Thyroid gland (tissue), 4 donors: ENCODE results near the gene JOSD2.

Experiments
- POLR2A ChIP-seq, 2 donors: fragments of 450-650 bp; IDR thresholded peaks; one replicate each; pipeline ENCODE4 v1.6.1; 2017; ENCODE audit warnings: antibody characterized with exemption in 2 of 2, mild to moderate bottlenecking in 2 of 2, moderate library complexity in 1 of 2
- TF ChIP-seq, protein P1 (sequence below), 6 experiments: fragments of 200-600 bp in 3 of 6; fragments of 450-650 bp in 3 of 6; sonication (generic) in 3 of 6; IDR thresholded peaks; one replicate each; pipeline ENCODE4 v1.5.1; 2016 to 2019; ENCODE audit warnings: antibody characterized with exemption in 6 of 6, mild to moderate bottlenecking in 2 of 6, inconsistent platforms in 1 of 6, moderate library complexity in 1 of 6

DNA sequence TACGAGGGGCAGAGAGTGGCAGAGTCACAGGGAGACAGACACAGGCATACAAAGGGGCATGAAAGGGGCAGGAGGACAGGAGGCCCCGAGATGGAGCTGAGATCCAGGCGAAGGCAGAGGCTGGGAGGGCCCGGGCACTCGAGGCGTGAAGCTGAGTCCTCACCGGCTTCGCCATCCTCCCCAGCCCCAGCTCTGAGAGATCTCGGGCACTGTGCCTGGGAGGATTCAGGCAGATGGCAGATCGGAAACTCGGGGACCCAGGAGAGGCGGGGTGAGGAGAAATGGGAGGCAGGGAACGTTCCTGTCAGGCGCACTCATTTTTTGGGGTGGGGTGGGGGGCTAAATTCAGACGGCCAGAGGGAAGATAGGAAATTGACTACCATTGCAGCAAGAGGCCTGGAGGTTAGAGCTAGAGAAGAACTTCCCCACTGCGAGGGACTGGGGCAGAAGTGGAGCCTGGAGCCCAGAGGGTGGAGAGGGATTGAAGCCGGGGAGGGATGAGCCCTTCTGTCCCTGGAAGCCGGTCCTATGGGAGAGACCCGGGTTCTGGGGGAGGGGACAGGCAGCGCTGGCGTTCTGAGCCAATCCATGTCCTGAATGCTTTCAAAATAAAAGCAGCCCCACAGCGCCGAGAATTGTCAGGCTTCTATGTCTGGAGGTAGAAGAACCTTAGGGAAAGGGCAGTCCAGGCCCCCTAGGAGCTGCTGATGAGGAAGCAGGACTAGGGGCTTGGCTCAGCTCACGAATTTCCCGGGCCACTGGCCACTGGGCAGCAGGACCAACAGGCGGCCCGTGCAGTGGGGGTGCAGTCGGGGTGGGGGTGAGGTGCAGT lies 44.7 kb upstream of the JOSD2 start:
- TF ChIP-seq, protein P1, sequence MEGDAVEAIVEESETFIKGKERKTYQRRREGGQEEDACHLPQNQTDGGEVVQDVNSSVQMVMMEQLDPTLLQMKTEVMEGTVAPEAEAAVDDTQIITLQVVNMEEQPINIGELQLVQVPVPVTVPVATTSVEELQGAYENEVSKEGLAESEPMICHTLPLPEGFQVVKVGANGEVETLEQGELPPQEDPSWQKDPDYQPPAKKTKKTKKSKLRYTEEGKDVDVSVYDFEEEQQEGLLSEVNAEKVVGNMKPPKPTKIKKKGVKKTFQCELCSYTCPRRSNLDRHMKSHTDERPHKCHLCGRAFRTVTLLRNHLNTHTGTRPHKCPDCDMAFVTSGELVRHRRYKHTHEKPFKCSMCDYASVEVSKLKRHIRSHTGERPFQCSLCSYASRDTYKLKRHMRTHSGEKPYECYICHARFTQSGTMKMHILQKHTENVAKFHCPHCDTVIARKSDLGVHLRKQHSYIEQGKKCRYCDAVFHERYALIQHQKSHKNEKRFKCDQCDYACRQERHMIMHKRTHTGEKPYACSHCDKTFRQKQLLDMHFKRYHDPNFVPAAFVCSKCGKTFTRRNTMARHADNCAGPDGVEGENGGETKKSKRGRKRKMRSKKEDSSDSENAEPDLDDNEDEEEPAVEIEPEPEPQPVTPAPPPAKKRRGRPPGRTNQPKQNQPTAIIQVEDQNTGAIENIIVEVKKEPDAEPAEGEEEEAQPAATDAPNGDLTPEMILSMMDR (IDR thresholded peaks at IDR 0.05): no peak
- TF ChIP-seq POLR2A (IDR thresholded peaks at IDR 0.05): no peak
